ENCODE data around the gene SH3GLB1. TPM values are rescaled to one million over a fixed set of nuclear protein-coding genes. Genes with fewer than 3 reads are reported as not detected.

SH3GLB1 gene
- total RNA-seq, 1 experiment from 2014 or later, result 36.6 TPM

DNA sequence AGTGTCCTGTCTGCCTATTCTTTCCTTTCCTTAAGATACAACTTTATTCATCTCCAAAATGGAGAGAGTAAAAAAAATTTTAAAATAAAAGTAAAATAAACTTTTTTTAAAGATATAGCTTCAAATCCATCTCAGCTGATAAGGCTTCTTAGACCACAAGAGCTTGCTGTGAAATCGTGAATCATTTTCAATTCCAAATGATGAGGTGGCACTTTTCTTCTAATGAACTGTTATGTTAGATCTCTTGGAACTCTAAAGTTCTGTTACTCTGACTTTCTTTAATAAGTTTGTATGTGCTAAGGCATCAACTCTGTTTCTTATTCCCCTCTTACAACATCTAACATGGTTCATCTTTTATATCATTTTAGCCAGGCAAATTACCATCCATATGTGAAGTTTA lies 4.5 kb downstream of the SH3GLB1 start:
- no peaks in the 10 kb centered on the region for H4K20me1 ChIP-seq (ENCODE audit: control insufficient read depth, insufficient read depth, insufficient read length)
- no peak overlapping the region for H2BK12ac ChIP-seq (ENCODE audit: insufficient read length, low read depth, low read length)
- H4K5ac ChIP-seq (ENCODE audit: insufficient read length, low read depth, low read length), result no peak overlapping the region
- H2BK120ac ChIP-seq (ENCODE audit: low read depth, low read length, poor library complexity, severe bottlenecking), result no peak overlapping the region
- no peak overlapping the region for H3K4me2 ChIP-seq (ENCODE audit: insufficient read depth, insufficient read length, low read length)
- H3K36me3 Mint-ChIP-seq (ENCODE audit: insufficient read depth in 1 of 3, low read depth in 3 of 3), result peaks cover 4 to 7% (median 4%) of the 10 kb centered on the region in 3 experiments; a peak in 6 of 7 replicates
- WGBS (ENCODE audit: extremely low coverage, insufficient read length, low lambda C conversion rate), result no CpG with 5 or more reads among the region's 1 CpG
- H4K91ac ChIP-seq (ENCODE audit: insufficient read length, low read depth, low read length), result no peak overlapping the region
- peaks cover 4% of the 10 kb centered on the region; the same call in 1 of the 2 replicates for H3K4me1 ChIP-seq (ENCODE audit: insufficient read depth, low read length)
- no peaks in the 10 kb centered on the region for H3K79me1 ChIP-seq (ENCODE audit: insufficient read depth, low read depth, low read length, poor library complexity, severe bottlenecking)
- H2AFZ ChIP-seq (ENCODE audit: low read length), result no peak overlapping the region
- no peaks in the 10 kb centered on the region for H3K9me3 Mint-ChIP-seq
- no peak overlapping the region for H3K4me3 Mint-ChIP-seq
- H4K8ac ChIP-seq (replicated peaks; ENCODE audit: insufficient read length, low read depth, low read length), result no peak overlapping the region
- H3K27ac Mint-ChIP-seq, result no peak overlapping the region
- no peak overlapping the region for H3K56ac ChIP-seq (ENCODE audit: insufficient read length, low read depth, low read length)
- H3K27me3 Mint-ChIP-seq (ENCODE audit: low read depth), result no peaks in the 10 kb centered on the region
- H3K79me2 ChIP-seq (ENCODE audit: insufficient read depth, low read length), result peaks cover 3% of the 10 kb centered on the region; the same call in 1 of the 2 replicates
- no peak overlapping the region for H3K14ac ChIP-seq (ENCODE audit: insufficient read depth, low read length)
- no peaks in the 10 kb centered on the region for H3K9me3 ChIP-seq (ENCODE audit: control insufficient read depth, low read depth, low read length)
- H2AK5ac ChIP-seq (ENCODE audit: insufficient read length, low read length), result no peak overlapping the region
- no peak overlapping the region for H3T11ph ChIP-seq (ENCODE audit: low read length)
- H2BK15ac ChIP-seq (ENCODE audit: low read depth, low read length), result no peak overlapping the region
- peaks cover 8% of the 10 kb centered on the region for H3K23me2 ChIP-seq (ENCODE audit: insufficient read length, low read depth, low read length, poor library complexity, severe bottlenecking)
- H3K4me1 Mint-ChIP-seq, result peaks cover 22 to 26% of the 10 kb centered on the region in 2 experiments
- H2BK20ac ChIP-seq (ENCODE audit: low read depth, low read length, poor library complexity, severe bottlenecking), result no peak overlapping the region
- no peak overlapping the region for H3K9ac ChIP-seq (ENCODE audit: extremely low read depth, insufficient read length, low read length)
- H3K27ac ChIP-seq (ENCODE audit: insufficient read length, low read depth, low read length), result no peak overlapping the region
- TF ChIP-seq CTCF (conservative IDR thresholded peaks at IDR 0.05), result no peak
- no peak overlapping the region for H3K18ac ChIP-seq (ENCODE audit: insufficient read length, low read depth, low read length)
- no peaks in the 10 kb centered on the region for H3K27me3 ChIP-seq (ENCODE audit: insufficient read depth, low read length)
- H3K23ac ChIP-seq (ENCODE audit: insufficient read length, low read depth, low read length), result no peak overlapping the region
- no peak overlapping the region for H2BK5ac ChIP-seq (ENCODE audit: insufficient read length, low read length)
- no peak overlapping the region for H3K4ac ChIP-seq (ENCODE audit: low read depth, low read length)
- DNase-seq, result no peak

Measured in H9 (cell line).